Spleen (tissue), 7 donors: ENCODE results near the gene CFAP70.

Experiments used
- CTCF ChIP-seq, 11 experiments: fragments of 200-600 bp in 7 of 11; fragments of 450-650 bp in 4 of 11; sonication (generic) in 4 of 11; IDR thresholded peaks in 8 of 11; conservative IDR thresholded peaks in 3 of 11; 1 replicate in 7 of 11; 2 replicates in 4 of 11; pipeline versions ENCODE4 v1.4.0 to v1.8.0; 2016 to 2021; ENCODE audit warnings: antibody characterized with exemption in 11 of 11, inconsistent platforms in 4 of 11, mild to moderate bottlenecking in 1 of 11
- POLR2A ChIP-seq, 3 donors: fragments of 450-650 bp; IDR thresholded peaks; one replicate each; pipeline ENCODE4 v1.5.1; 2017; ENCODE audit warnings: antibody characterized with exemption in 3 of 3, mild to moderate bottlenecking in 1 of 3
- POLR2AphosphoS5 ChIP-seq, 3 donors: sonication (generic); formaldehyde crosslinking; IDR thresholded peaks; one replicate each; pipeline ENCODE4 v1.5.1; 2017; ENCODE audit warnings: antibody characterized with exemption in 3 of 3
- donor health status: DM: no; HTN: no; CAD: no; lungs with moderate emphysema.
- donor health status: DM: no; HTN: no; CAD: no.
- donor health status: DM: no; HTN: no; CAD: no.

- TF ChIP-seq POLR2AphosphoS5 (IDR thresholded peaks at IDR 0.05), result no peak
- TF ChIP-seq CTCF (IDR thresholded peaks at IDR 0.05 in 8 of 11, conservative IDR thresholded peaks at IDR 0.05 in 3 of 11), result no peak
- no peak for TF ChIP-seq POLR2A (IDR thresholded peaks at IDR 0.05)
These were observed 29.6 kb upstream of the CFAP70 start for GRCh38 chr10:73388228-73388627.
